HG02970 (cell line): Measurements from ENCODE around the gene CFAP299.
A peak's percentile ranks its signal among the peaks of the same experiment; 100 is the strongest.

Experiments
- ATAC-seq: cut with Tn5 transposase; IDR thresholded peaks from one replicate; pipeline ENCODE4 v1.9.1; 2021; ENCODE audit warnings: mild to moderate bottlenecking, moderate library complexity, moderate number of reproducible peaks; ENCODE audit not compliant: unreplicated experiment, low FRiP score

The CFAP299 gene

GRCh38 chr4:80989921-80990544 lies 654.5 kb downstream of the CFAP299 start:
- no peak for ATAC-seq

GRCh38 chr4:80990851-80991250 lies 655.3 kb downstream of the CFAP299 start:
- ATAC-seq = no peak

GRCh38 chr4:80999943-81000342 lies 664.4 kb downstream of the CFAP299 start:
- ATAC-seq = no peak

GRCh38 chr4:81003597-81004111 lies 668.1 kb downstream of the CFAP299 start:
- ATAC-seq = peak; percentile 100

- no peak for ATAC-seq
Observed at GRCh38 chr4:81007417-81007816, 671.9 kb downstream of the CFAP299 start.
